Measurements from ENCODE around the gene GPX8. TPM values are rescaled to one million over a fixed set of nuclear protein-coding genes. Genes with fewer than 3 reads are reported as not detected.

The GPX8 gene
- total and polyA plus RNA-seq, 9 donors: 14.4 to 58.8 (median 29.8) TPM

GRCh38 chr5:55175781-55176175 lies 15.8 kb downstream of the GPX8 start:
- no peaks in the 10 kb centered on the region for H3K36me3 ChIP-seq
- H3K4me1 ChIP-seq (ENCODE audit: insufficient read depth): peaks cover 4% of the 10 kb centered on the region
- no peak for DNase-seq
- no peak overlapping the region for H3K27ac ChIP-seq
- intact Hi-C loops (cut with DNase I): loop anchor here in 2 of 4 donors (10.0 kb wide), 1 partner anchor 59 kb away; the partner anchor contains the start of gene CCNO (in 2 of the 2)
- 15 to 16% (median 16%) methylated on average over 7 of the region's 7 CpGs for WGBS, 3 donors
- H3K9me3 ChIP-seq: no peaks in the 10 kb centered on the region
- no peaks in the 10 kb centered on the region for H3K27me3 ChIP-seq
- no peak overlapping the region for H3K4me3 ChIP-seq
- TF ChIP-seq EP300 (IDR thresholded peaks at IDR 0.05): no peak
- no peak for TF ChIP-seq CTCF (IDR thresholded peaks at IDR 0.05)
- no peak for TF ChIP-seq POLR2A (IDR thresholded peaks at IDR 0.05)

- Histone ChIP-seq H3K36me3 (no peaks in the 10 kb centered on the region), H3K27ac (no peak overlapping the region), H3K9me3 (no peaks in the 10 kb centered on the region), H3K4me3 (no peak overlapping the region), H3K4me1 (ENCODE audit: insufficient read depth) (peaks cover 4% of the 10 kb centered on the region), H3K27me3 (no peaks in the 10 kb centered on the region)
- intact Hi-C loops (cut with DNase I): loop anchor here in 2 of 4 donors (10.0 kb wide), 1 partner anchor 59 kb away; the partner anchor contains the start of gene CCNO (in 2 of the 2)
- peak in 3 of 5 donors; percentile 10 to 48 (median 20) for DNase-seq
- WGBS, 3 donors: 3% methylated on average over 44 of the region's 44 CpGs
- TF ChIP-seq EP300 (IDR thresholded peaks at IDR 0.05) (no peak), POLR2A (IDR thresholded peaks at IDR 0.05) (no peak), CTCF (IDR thresholded peaks at IDR 0.05) (peak in 1 of 3 donors; percentile 10)
These were observed 16.3 kb downstream of the GPX8 start for GRCh38 chr5:55176176-55176818.

- Histone ChIP-seq H3K27ac (no peak overlapping the region), H3K4me1 (ENCODE audit: insufficient read depth) (peaks cover 4% of the 10 kb centered on the region), H3K36me3 (no peaks in the 10 kb centered on the region), H3K9me3 (no peaks in the 10 kb centered on the region), H3K4me3 (no peak overlapping the region), H3K27me3 (no peaks in the 10 kb centered on the region)
- no peak for TF ChIP-seq EP300 (IDR thresholded peaks at IDR 0.05)
- TF ChIP-seq POLR2A (IDR thresholded peaks at IDR 0.05): no peak
- TF ChIP-seq CTCF (IDR thresholded peaks at IDR 0.05): no peak
- intact Hi-C loops (cut with DNase I): loop anchor here in 2 of 4 donors (10.0 kb wide), 1 partner anchor 58 kb away; the partner anchor contains the start of gene CCNO (in 2 of the 2)
- DNase-seq: no peak
- WGBS, 3 donors: 11 to 14% (median 12%) methylated on average over 2 of the region's 2 CpGs
These were observed 17.1 kb downstream of the GPX8 start for GRCh38 chr5:55177078-55177477.

- Histone ChIP-seq H3K27ac (no peak overlapping the region), H3K9me3 (no peaks in the 10 kb centered on the region), H3K27me3 (no peaks in the 10 kb centered on the region), H3K36me3 (no peaks in the 10 kb centered on the region), H3K4me3 (no peak overlapping the region), H3K4me1 (ENCODE audit: insufficient read depth) (no peaks in the 10 kb centered on the region)
- WGBS, 3 donors: 21 to 38% (median 35%) methylated on average over 1 of the region's 1 CpG
- DNase-seq: no peak
- intact Hi-C loops (cut with DNase I): no loop called here
- no peak for TF ChIP-seq EP300 (IDR thresholded peaks at IDR 0.05)
- no peak for TF ChIP-seq CTCF (IDR thresholded peaks at IDR 0.05)
- no peak for TF ChIP-seq POLR2A (IDR thresholded peaks at IDR 0.05)
These were observed 20.0 kb downstream of the GPX8 start for GRCh38 chr5:55180016-55180415.
